K562 (cell line): ENCODE data around the gene HSPA1B. TPM values are rescaled to one million over a fixed set of nuclear protein-coding genes. Genes with fewer than 3 reads are reported as not detected.

ENCODE experiments used
- CHD2 ChIP-seq: IDR thresholded peaks from 2 replicates; pipeline ENCODE4 v1.6.1; 2011; ENCODE audit warnings: low read depth, low read length
- CREBBP ChIP-seq: IDR thresholded peaks from one replicate; pipeline ENCODE4 v1.6.1; 2012; ENCODE audit warnings: low read depth, mild to moderate bottlenecking, control low read depth, inconsistent platforms, low read length
- DDX20 ChIP-seq: fragments of 450-650 bp; IDR thresholded peaks from 2 replicates; pipeline ENCODE4 v1.6.1; 2016; ENCODE audit warnings: missing genetic modification characterization, low read depth, mild to moderate bottlenecking, missing compliant biosample characterization, moderate library complexity
- DPF2 ChIP-seq: fragments of 450-650 bp; IDR thresholded peaks from 2 replicates; pipeline ENCODE4 v1.6.1; 2016
- E2F3 ChIP-seq: fragments of 250-450 bp; sonication (Bioruptor Pico); IDR thresholded peaks from 2 replicates; pipeline ENCODE4 v1.4.0; 2020; ENCODE audit warnings: mild to moderate bottlenecking
- HMGN3 ChIP-seq: IDR thresholded peaks from 2 replicates; pipeline ENCODE4 v1.6.1; 2011; ENCODE audit warnings: borderline replicate concordance, low read depth, mild to moderate bottlenecking, mixed read lengths, low read length; ENCODE audit not compliant: insufficient read length; ENCODE audit errors: extremely low read depth
- ILF3 ChIP-seq: fragments of 450-650 bp; IDR thresholded peaks from 2 replicates; pipeline ENCODE4 v1.6.1; 2018; ENCODE audit warnings: antibody characterized with exemption, mild to moderate bottlenecking, moderate library complexity, borderline replicate concordance
- KAT2B ChIP-seq: IDR thresholded peaks from one replicate; pipeline ENCODE4 v1.6.1; 2012; ENCODE audit warnings: low read depth, mild to moderate bottlenecking, control low read depth, inconsistent platforms, low read length, moderate library complexity
- MBD2 ChIP-seq: sonication (generic); IDR thresholded peaks from 2 replicates; pipeline ENCODE4 v1.6.1; 2016; ENCODE audit warnings: low read depth, borderline replicate concordance
- MED1 ChIP-seq: sonication (generic); formaldehyde crosslinking; IDR thresholded peaks from 2 replicates; pipeline ENCODE4 v1.8.1; 2023; ENCODE audit warnings: missing genetic modification reagents, borderline replicate concordance
- NR2C1 ChIP-seq, 2 experiments: fragments of 450-650 bp; IDR thresholded peaks; 2 replicates each; pipeline ENCODE4 v1.6.1; 2017; ENCODE audit warnings: mild to moderate bottlenecking in 2 of 2, antibody characterized with exemption in 1 of 2, inconsistent platforms in 1 of 2, missing compliant biosample characterization in 1 of 2, missing genetic modification characterization in 1 of 2
- NR2C2 ChIP-seq, 2 experiments: fragments of 200-800 bp in 1 of 2; sonication (Bioruptor generic) in 1 of 2; sonication (generic) in 1 of 2; formaldehyde crosslinking in 1 of 2; IDR thresholded peaks; 2 replicates each; pipeline versions ENCODE4 v1.6.1 to v1.8.0; 2016 to 2022; ENCODE audit warnings: mild to moderate bottlenecking in 1 of 2, missing compliant biosample characterization in 1 of 2, missing genetic modification characterization in 1 of 2, missing genetic modification reagents in 1 of 2
- PTTG1 ChIP-seq: fragments of 450-650 bp; IDR thresholded peaks from 2 replicates; pipeline ENCODE4 v1.6.1; 2016; ENCODE audit warnings: low read depth, mild to moderate bottlenecking, missing genetic modification characterization, missing compliant biosample characterization
- RBBP5 ChIP-seq: fragments of 200-600 bp; sonication (generic); IDR thresholded peaks from 2 replicates; pipeline ENCODE4 v1.6.1; 2012; ENCODE audit warnings: borderline replicate concordance, mild to moderate bottlenecking, low read length, control low read depth, inconsistent platforms; ENCODE audit not compliant: insufficient read depth, poor library complexity, severe bottlenecking
- RBFOX2 ChIP-seq: fragments of 200-400 bp; formaldehyde crosslinking; IDR thresholded peaks from 2 replicates; pipeline ENCODE4 v1.6.1; 2017; ENCODE audit warnings: low read depth, mild to moderate bottlenecking, low read length, moderate library complexity
- SREBF2 ChIP-seq: sonication (generic); formaldehyde crosslinking; IDR thresholded peaks from 2 replicates; pipeline ENCODE4 v1.4.0; 2020; ENCODE audit warnings: mild to moderate bottlenecking, missing genetic modification reagents
- SRSF7 ChIP-seq: fragments of 200-400 bp; formaldehyde crosslinking; optimal IDR thresholded peaks from 2 replicates; pipeline ENCODE3; 2017; ENCODE audit warnings: mild to moderate bottlenecking, low read depth, low read length
- ZNF184 ChIP-seq: sonication (generic); formaldehyde crosslinking; IDR thresholded peaks from 2 replicates; pipeline ENCODE4 v1.5.0; 2020; ENCODE audit warnings: missing genetic modification reagents
- ZZZ3 ChIP-seq: fragments of 450-650 bp; IDR thresholded peaks from 2 replicates; pipeline ENCODE4 v1.6.1; 2016; ENCODE audit warnings: antibody characterized with exemption, mild to moderate bottlenecking, moderate library complexity
- polyA plus RNA-seq, 8 experiments: library from polyadenylated mRNA; depleted of rRNA in 4 of 8; stranded (reverse) in 5 of 8; unstranded in 3 of 8; fragments of >200 nt; fragmentation: Nextera tagmentation in 2 of 8; fragmentation: Illumina TruSeq in 1 of 8; extraction: Ambion mirVana in 2 of 8; extraction: Trizol in 1 of 8; gene quantifications; 2 replicates each; pipeline versions ENCODE4 v1.2.1 to v1.2.3, GENCODE V29; 2011 to 2014; ENCODE audit warnings: inconsistent platforms in 1 of 8, missing spikeins in 1 of 8
- total RNA-seq, 7 experiments: library from RNA; depleted of rRNA in 6 of 7; stranded (reverse); fragments of >200 nt in 6 of 7; fragmentation: Illumina TruSeq in 2 of 7; extraction: Trizol in 2 of 7; gene quantifications; 2 replicates each; pipeline versions ENCODE4 v1.2.1 to v1.2.3, GENCODE V29; 2011 to 2021; ENCODE audit warnings: low replicate concordance in 1 of 7
- TF ChIP-seq, protein P1 (sequence below): sonication (generic); formaldehyde crosslinking; IDR thresholded peaks from 2 replicates; pipeline ENCODE4 v1.8.0; 2022; ENCODE audit warnings: mild to moderate bottlenecking, missing genetic modification reagents
- TF ChIP-seq, protein P2 (sequence below): fragments of 250-450 bp; sonication (Bioruptor Pico); IDR thresholded peaks from 2 replicates; pipeline ENCODE4 v1.4.0; 2020; ENCODE audit warnings: mild to moderate bottlenecking, moderate library complexity
- TF ChIP-seq, protein P3 (sequence below): IDR thresholded peaks from 2 replicates; pipeline ENCODE4 v1.6.1; 2016; ENCODE audit warnings: missing genetic modification characterization, missing compliant biosample characterization

Gene HSPA1B
- total and polyA plus RNA-seq, 9 of the 15 experiments (the other 6 are each of a cell fraction or from before 2014, with no cell fraction given) = 0.27 to 227 (median 51.2) TPM

DNA sequence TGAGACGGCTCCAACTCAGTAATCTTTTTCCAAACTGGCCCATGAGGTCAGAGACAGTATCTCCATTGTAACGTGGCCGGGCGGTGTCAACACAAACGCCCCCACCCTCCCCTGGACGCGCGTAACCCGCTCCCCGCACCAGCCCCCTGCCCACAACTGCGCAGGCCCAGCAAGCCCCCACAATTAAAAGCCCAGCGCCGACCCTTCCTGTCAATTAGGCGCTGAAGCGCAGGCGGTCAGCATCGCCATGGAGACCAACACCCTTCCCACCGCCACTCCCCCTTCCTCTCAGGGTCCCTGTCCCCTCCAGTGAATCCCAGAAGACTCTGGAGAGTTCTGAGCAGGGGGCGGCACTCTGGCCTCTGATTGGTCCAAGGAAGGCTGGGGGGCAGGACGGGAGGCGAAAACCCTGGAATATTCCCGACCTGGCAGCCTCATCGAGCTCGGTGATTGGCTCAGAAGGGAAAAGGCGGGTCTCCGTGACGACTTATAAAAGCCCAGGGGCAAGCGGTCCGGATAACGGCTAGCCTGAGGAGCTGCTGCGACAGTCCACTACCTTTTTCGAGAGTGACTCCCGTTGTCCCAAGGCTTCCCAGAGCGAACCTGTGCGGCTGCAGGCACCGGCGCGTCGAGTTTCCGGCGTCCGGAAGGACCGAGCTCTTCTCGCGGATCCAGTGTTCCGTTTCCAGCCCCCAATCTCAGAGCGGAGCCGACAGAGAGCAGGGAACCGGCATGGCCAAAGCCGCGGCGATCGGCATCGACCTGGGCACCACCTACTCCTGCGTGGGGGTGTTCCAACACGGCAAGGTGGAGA, 12.3 kb upstream of the HSPA1B start, which contains the start of the genes HSPA1A and HSPA1L (continued):
- TF ChIP-seq PTTG1 (tag) (no peak), ILF3 (no peak), SREBF2 (CRISPR knock-in tag) (no peak), NR2C1 (IDR thresholded peaks at IDR 0.05) (no peak), NR2C1 (tag; IDR thresholded peaks at IDR 0.05) (no peak), MED1 (no peak), KAT2B (no peak), HMGN3 (peak; percentile 83), RBFOX2 (peak; percentile 98), CREBBP (no peak), DPF2 (no peak), ZZZ3 (no peak), DDX20 (tag) (no peak), SRSF7 (no peak), ZNF184 (no peak), MBD2 (peak; percentile 95), CHD2 (0 out of 2 replicates have a peak, but pooled peaks have one; percentile 62), E2F3 (CRISPR knock-in tag) (peak; percentile 67; the same call in 1 of the 2 replicates), RBBP5 (peak; percentile 62), NR2C2 (CRISPR knock-in tag; IDR thresholded peaks at IDR 0.05) (no peak), NR2C2 (tag; IDR thresholded peaks at IDR 0.05) (no peak)
- TF ChIP-seq, protein P1, sequence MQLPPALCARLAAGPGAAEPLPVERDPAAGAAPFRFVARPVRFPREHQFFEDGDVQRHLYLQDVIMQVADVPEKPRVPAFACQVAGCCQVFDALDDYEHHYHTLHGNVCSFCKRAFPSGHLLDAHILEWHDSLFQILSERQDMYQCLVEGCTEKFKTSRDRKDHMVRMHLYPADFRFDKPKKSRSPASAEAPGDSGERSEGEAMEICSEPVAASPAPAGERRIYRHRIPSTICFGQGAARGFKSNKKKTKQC (CRISPR knock-in tag) = peak; percentile 91
- TF ChIP-seq, protein P2, sequence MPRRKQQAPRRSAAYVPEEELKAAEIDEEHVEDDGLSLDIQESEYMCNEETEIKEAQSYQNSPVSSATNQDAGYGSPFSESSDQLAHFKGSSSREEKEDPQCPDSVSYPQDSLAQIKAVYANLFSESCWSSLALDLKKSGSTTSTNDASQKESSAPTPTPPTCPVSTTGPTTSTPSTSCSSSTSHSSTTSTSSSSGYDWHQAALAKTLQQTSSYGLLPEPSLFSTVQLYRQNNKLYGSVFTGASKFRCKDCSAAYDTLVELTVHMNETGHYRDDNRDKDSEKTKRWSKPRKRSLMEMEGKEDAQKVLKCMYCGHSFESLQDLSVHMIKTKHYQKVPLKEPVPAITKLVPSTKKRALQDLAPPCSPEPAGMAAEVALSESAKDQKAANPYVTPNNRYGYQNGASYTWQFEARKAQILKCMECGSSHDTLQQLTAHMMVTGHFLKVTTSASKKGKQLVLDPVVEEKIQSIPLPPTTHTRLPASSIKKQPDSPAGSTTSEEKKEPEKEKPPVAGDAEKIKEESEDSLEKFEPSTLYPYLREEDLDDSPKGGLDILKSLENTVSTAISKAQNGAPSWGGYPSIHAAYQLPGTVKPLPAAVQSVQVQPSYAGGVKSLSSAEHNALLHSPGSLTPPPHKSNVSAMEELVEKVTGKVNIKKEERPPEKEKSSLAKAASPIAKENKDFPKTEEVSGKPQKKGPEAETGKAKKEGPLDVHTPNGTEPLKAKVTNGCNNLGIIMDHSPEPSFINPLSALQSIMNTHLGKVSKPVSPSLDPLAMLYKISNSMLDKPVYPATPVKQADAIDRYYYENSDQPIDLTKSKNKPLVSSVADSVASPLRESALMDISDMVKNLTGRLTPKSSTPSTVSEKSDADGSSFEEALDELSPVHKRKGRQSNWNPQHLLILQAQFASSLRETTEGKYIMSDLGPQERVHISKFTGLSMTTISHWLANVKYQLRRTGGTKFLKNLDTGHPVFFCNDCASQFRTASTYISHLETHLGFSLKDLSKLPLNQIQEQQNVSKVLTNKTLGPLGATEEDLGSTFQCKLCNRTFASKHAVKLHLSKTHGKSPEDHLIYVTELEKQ (CRISPR knock-in tag) = peak; percentile 33; the same call in 1 of the 2 replicates
- TF ChIP-seq, protein P3, sequence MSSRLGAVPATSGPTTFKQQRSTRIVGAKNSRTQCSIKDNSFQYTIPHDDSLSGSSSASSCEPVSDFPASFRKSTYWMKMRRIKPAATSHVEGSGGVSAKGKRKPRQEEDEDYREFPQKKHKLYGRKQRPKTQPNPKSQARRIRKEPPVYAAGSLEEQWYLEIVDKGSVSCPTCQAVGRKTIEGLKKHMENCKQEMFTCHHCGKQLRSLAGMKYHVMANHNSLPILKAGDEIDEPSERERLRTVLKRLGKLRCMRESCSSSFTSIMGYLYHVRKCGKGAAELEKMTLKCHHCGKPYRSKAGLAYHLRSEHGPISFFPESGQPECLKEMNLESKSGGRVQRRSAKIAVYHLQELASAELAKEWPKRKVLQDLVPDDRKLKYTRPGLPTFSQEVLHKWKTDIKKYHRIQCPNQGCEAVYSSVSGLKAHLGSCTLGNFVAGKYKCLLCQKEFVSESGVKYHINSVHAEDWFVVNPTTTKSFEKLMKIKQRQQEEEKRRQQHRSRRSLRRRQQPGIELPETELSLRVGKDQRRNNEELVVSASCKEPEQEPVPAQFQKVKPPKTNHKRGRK (tag) = no peak
